Inflammatory macrophage treated with lipopolysaccharide for 1 hour (primary cell): ENCODE results near the gene HOXC5.

ENCODE experiments used
- DNase-seq, 2 donors: peaks; one replicate each; pipeline ENCODE4 v3.0.0-alpha.2; 2020 to 2022

The HOXC5 gene

GRCh38 chr12:54021432-54022013, 11.3 kb upstream of the HOXC5 start:
- DNase-seq = no peak

- no peak for DNase-seq
These were observed 9.6 kb upstream of the HOXC5 start for GRCh38 chr12:54022960-54023884.

DNA sequence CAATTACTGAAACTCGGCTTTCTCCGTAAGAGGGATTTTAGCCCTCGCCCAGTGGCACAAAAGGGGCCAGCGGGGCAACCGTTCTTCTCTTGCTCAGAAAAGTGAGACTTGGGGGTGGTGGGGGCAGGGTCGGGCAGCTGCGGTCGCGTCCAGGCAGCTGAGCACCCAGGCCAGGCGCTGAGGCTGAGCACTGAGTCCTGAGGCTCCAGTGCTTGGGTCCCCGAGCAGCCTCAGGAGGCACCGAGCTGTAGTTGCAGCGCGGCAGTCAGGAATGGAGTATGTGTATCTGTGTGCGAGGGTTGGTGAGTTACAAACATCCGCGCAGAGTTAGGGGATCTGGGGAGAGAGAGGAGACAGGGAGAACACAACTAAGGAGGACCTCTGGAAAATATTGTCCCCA, 8.7 kb upstream of the HOXC5 start:
- DNase-seq = no peak

GRCh38 chr12:54024581-54025305, 8.1 kb upstream of the HOXC5 start:
- no peak for DNase-seq

- DNase-seq = no peak
These were observed 7.1 kb upstream of the HOXC5 start for GRCh38 chr12:54025499-54026405.

- DNase-seq = no peak
These were observed 6.0 kb upstream of the HOXC5 start for GRCh38 chr12:54026640-54027441.

DNA sequence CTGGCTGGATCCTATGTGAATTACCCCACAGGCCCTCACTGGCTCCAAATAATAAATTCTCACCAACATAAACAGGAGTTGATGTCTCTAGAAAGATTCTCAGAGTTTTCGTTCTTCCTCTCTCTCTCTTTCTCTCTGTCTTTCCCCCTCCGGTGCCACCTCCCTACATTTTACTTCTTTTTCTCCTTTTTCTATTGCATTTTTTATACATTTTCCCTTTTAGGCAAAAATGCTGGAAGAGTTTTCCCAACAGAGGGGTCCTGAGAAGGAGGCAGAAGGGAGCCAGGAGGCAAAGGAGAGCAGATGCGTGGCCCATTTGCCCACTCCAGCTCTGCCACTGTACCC, 5.4 kb upstream of the HOXC5 start:
- no peak for DNase-seq

DNA sequence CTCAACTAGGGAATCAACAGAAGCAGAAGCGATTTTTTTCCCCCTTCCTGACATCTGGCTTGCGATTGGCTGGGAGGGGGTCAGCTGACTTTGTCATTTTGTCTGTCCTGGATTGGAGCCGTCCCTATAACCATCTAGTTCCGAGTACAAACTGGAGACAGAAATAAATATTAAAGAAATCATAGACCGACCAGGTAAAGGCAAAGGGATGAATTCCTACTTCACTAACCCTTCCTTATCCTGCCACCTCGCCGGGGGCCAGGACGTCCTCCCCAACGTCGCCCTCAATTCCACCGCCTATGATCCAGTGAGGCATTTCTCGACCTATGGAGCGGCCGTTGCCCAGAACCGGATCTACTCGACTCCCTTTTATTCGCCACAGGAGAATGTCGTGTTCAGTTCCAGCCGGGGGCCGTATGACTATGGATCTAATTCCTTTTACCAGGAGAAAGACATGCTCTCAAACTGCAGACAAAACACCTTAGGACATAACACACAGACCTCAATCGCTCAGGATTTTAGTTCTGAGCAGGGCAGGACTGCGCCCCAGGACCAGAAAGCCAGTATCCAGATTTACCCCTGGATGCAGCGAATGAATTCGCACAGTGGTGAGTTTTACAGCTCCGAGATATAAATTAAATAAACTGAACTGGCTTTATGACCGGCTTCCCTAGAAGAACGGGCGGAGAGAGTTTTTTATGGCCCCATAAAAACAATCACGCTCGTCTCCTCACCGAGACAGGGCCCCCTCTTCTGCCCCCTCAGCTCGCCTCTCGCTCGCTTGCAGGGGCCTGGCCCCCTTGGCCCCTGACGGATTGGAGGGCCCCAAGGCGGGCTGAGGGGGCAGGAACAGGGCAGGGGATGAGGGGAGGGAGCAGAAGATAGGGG, 4.3 kb upstream of the HOXC5 start, which contains the start of gene HOXC6:
Gene HOXC6, plus strand, starts transcription at position 127 of the 888 bp plus-strand sequence. Its CDS starts 82 bp downstream, at position 209.
- DNase-seq = no peak

DNA sequence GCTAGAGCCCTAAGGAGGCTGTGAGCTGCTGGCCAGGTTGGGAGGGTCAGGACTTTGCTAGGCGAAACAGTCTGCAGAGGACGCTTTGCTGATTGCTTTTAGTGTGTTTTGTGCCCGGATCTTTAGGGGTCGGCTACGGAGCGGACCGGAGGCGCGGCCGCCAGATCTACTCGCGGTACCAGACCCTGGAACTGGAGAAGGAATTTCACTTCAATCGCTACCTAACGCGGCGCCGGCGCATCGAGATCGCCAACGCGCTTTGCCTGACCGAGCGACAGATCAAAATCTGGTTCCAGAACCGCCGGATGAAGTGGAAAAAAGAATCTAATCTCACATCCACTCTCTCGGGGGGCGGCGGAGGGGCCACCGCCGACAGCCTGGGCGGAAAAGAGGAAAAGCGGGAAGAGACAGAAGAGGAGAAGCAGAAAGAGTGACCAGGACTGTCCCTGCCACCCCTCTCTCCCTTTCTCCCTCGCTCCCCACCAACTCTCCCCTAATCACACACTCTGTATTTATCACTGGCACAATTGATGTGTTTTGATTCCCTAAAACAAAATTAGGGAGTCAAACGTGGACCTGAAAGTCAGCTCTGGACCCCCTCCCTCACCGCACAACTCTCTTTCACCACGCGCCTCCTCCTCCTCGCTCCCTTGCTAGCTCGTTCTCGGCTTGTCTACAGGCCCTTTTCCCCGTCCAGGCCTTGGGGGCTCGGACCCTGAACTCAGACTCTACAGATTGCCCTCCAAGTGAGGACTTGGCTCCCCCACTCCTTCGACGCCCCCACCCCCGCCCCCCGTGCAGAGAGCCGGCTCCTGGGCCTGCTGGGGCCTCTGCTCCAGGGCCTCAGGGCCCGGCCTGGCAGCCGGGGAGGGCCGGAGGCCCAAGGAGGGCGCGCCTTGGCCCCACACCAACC, 3.1 kb upstream of the HOXC5 start:
- no peak for DNase-seq

GRCh38 chr12:54030442-54030801, 2.4 kb upstream of the HOXC5 start:
- no peak for DNase-seq

GRCh38 chr12:54030889-54031471, 1.9 kb upstream of the HOXC5 start:
- no peak for DNase-seq

DNA sequence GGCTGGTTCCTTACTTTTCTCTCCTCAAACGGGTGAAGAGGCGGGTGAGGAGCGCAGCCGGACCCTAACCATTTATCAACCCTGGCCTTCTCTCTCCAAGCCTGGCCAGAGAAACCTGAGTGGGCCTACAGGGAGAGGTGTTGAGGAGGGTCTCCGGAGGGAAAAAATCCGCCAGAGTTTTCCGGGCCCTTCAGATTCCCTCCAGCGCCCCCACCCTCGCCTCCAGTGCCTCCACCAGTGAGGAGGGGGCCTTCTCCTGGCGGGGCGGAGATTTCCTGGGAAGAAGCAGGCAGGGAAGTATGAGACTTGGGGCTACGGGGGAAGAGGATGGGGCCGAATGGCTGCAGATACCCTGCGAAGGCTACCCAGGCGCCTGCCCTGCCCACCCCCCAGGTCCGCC, 1.4 kb upstream of the HOXC5 start:
- DNase-seq = no peak

- no peak for DNase-seq
These were observed 697 bp upstream of the HOXC5 start for GRCh38 chr12:54032086-54032619.

GRCh38 chr12:54033106-54033979, 493 bp downstream of the HOXC5 start:
- DNase-seq = no peak

- DNase-seq = no peak
These were observed 1.3 kb downstream of the HOXC5 start for GRCh38 chr12:54033980-54034784.

DNA sequence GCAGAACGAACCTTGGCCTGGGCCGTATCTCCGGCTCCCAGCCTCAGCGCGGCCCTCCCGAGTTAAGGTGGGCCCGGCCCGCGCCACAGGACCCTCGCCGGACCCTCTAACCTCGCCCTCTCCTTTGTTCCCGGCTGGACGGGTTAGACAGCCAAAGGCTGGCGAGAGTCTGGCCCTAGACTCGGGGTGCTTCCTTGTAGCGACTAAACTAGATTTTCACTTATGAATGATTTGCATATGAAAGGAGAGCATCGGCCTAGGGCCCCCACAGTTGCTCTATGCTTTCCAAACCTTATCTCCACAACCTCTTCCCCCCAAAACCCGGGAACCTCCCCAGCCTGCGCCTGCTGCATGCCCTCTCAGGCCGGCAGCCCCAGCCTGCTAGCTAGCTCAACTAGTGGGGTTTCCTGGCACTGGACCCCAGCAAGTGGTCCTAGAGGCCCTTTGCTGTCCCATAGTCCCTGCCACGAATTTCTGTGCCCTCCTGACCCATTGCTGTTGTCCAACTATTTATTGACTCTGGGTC, 2.0 kb downstream of the HOXC5 start:
- no peak for DNase-seq
